Superior temporal gyrus (tissue), 1 donor: Measurements from ENCODE around the gene CD320.

ENCODE experiments used
- DNase-seq: peaks from one replicate; pipeline ENCODE4 v3.0.0-alpha.2; 2016; ENCODE audit errors: extremely low spot score

Gene CD320

DNA sequence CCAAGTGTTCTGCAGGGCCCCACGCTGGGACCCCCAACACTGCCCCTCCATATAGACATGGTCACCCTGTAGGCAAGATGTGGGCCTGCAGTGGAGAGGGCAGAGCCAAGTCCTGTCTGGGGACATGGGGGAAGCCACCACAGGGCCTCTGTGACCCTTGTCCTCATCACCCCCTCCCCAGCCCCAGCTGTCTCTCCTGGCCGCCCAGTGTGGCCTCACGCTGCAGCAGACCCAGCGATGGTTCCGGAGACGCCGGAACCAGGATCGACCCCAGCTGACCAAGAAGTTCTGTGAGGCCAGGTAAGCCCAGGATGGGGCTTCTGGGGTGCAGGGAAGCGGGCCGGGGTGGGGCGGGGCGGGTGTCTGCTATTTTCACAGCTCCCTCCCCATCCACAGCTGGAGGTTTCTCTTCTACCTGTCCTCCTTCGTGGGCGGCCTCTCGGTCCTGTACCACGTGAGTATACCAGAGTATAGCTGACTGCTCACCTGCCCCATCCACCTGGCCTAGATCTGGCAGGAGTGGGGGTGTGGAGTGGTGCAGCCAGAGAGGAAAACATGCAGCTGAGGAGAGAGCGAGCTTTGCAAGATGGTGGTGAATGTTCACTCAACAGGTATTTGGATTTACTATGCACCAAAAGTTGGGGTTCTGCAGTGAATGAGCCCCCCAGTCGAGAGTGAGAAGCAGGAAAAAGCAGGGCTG, 52.6 kb downstream of the CD320 start:
- DNase-seq = no peak

DNA sequence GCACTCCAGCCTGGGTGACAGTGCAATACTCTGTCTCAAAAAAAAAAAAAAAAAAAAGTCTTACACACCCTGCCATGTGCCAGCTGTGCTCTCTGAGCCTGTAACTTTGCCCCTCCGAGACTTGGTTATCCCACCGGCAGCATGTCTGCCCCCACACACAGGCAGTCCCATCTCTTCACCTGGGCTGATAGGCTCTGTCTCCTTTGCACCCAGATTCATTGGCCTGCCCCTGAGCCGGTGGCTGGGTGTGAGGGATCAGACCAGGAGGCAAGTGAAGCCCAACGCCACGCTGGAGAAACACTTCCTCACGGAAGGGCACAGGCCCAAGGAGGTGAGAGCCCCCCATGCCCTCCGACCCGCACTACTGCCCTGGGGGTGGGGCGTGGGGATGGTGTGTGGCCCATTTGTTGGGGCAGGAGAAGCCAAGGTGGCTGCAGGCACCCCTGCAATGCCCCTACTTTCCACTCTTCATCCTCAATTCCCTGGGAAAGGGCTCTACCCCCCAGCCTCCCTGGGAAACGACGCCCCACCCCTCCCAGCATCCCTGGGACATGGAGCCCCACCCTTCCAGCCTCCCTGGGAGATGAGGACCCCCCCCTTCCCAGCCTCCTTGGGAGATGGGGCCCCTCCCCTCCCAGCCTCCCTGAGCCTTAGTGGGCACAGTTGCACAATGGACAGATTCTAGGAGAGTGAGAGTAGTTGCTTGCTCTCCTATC, 53.7 kb downstream of the CD320 start:
- DNase-seq = no peak

DNA sequence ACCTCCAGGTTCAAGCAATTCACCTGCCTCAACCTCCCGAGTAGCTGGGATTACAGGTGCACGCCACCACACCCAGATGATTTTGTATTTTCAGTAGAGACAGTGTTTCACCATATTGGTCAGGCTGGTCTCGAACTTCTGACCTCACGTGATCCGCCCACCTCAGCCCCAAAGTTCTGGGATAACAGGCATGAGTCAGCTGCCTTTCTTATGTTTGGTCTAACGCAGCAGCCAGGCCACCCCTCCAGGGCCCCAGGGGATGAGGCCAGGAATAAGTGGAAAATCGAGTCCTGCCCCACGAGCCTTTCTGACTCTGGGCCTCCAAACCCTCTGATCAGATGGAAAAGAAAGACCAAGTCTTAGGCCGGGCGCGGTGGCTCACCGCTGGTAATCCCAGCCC, 54.5 kb downstream of the CD320 start:
- DNase-seq = no peak

DNA sequence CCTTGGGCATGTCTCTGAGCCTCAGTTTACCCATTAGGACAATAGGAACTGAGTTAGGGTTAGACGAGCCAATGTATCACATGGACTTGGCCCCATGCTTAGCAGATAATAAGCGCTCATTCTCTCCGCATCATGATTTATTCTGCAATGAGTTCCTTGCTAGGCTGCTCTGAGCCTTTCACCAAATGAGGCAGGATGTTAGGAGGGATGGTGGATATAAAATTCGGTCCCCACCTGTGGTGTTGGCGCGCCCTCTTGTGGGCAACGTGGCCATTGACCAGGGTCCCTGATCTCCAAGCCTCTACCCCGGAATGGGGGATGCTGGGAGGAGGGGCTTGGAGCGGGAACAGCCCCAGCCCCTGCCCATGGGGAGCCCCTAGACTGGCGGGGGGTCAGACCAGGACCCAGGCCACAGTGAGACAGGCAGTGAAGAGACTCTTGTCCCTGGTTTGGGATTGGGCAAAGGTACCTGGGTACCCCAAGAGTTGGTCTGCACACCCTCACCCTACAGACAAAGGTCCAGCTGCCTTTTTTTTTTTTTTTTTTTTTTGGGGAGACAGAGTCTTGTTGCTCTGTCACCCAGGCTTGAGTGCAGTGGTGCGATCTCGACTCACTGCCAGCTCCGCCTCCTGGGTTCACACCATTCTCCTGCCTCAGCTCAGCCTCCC, 55.1 kb downstream of the CD320 start:
- DNase-seq = peak; percentile 92
